Osteocyte (in vitro differentiated cells): ENCODE data around the gene PARPBP. TPM values are rescaled to one million over a fixed set of nuclear protein-coding genes. Genes with fewer than 3 reads are reported as not detected.

Experiments
- DNase-seq: peaks from one replicate; pipeline ENCODE4 v3.0.0; 2021; ENCODE audit warnings: mixed read lengths; ENCODE audit not compliant: unreplicated experiment; ENCODE audit errors: extremely low spot score
- H3K27ac Mint-ChIP-seq: one replicate; pipeline ENCODE4 v1.8.0; 2021; ENCODE audit warnings: mild to moderate bottlenecking, mixed read lengths; ENCODE audit not compliant: unreplicated experiment
- H3K27me3 Mint-ChIP-seq: one replicate; pipeline ENCODE4 v1.8.0; 2021; ENCODE audit warnings: mixed read lengths; ENCODE audit not compliant: unreplicated experiment
- H3K36me3 Mint-ChIP-seq: one replicate; pipeline ENCODE4 v1.8.0; 2021; ENCODE audit warnings: mixed read lengths; ENCODE audit not compliant: unreplicated experiment
- H3K4me1 Mint-ChIP-seq: one replicate; pipeline ENCODE4 v1.8.0; 2021; ENCODE audit warnings: mixed read lengths; ENCODE audit not compliant: unreplicated experiment
- H3K4me3 Mint-ChIP-seq: one replicate; pipeline ENCODE4 v1.8.0; 2021; ENCODE audit warnings: mild to moderate bottlenecking, moderate library complexity, mixed read lengths; ENCODE audit not compliant: unreplicated experiment
- H3K9me3 Mint-ChIP-seq: one replicate; pipeline ENCODE4 v1.8.0; 2021; ENCODE audit warnings: mixed read lengths; ENCODE audit not compliant: unreplicated experiment
- CTCF ChIP-seq: fragments of 200-600 bp; sonication (generic); IDR thresholded peaks from 2 replicates; pipeline ENCODE4 v1.5.0; 2021; ENCODE audit warnings: antibody characterized with exemption, mild to moderate bottlenecking, moderate library complexity
- total RNA-seq: library from RNA; stranded (reverse); gene quantifications from 2 replicates; pipeline ENCODE4 v1.2.1, GENCODE V29; 2021

The PARPBP gene
- total RNA-seq, 1 donor from 2014 or later: 5.1 TPM

GRCh38 chr12:102095677-102096263 is 24.2 kb upstream of the PARPBP start:
- no peak for DNase-seq
- peak; percentile 75 for TF ChIP-seq CTCF
- Mint-ChIP-seq H3K27ac (no peak overlapping the region), H3K4me1 (peaks cover 17% of the 10 kb centered on the region), H3K9me3 (no peaks in the 10 kb centered on the region), H3K4me3 (no peak overlapping the region), H3K27me3 (no peaks in the 10 kb centered on the region), H3K36me3 (peaks cover 12% of the 10 kb centered on the region)

GRCh38 chr12:102096855-102097254 is 23.1 kb upstream of the PARPBP start:
- Mint-ChIP-seq H3K27me3 (no peaks in the 10 kb centered on the region), H3K9me3 (no peaks in the 10 kb centered on the region), H3K4me3 (no peak overlapping the region), H3K27ac (no peak overlapping the region), H3K4me1 (peaks cover 17% of the 10 kb centered on the region), H3K36me3 (peaks cover 12% of the 10 kb centered on the region)
- DNase-seq: no peak
- no peak for TF ChIP-seq CTCF

GRCh38 chr12:102106905-102107304 is 13.1 kb upstream of the PARPBP start:
- Mint-ChIP-seq H3K4me1 (no peaks in the 10 kb centered on the region), H3K9me3 (peaks cover 7% of the 10 kb centered on the region), H3K27me3 (no peaks in the 10 kb centered on the region), H3K4me3 (no peak overlapping the region), H3K36me3 (peaks cover 77% of the 10 kb centered on the region), H3K27ac (no peak overlapping the region)
- no peak for DNase-seq
- TF ChIP-seq CTCF: no peak

- H3K27me3 Mint-ChIP-seq: no peaks in the 10 kb centered on the region
- H3K36me3 Mint-ChIP-seq: peaks cover 71% of the 10 kb centered on the region
- TF ChIP-seq CTCF: no peak
- H3K4me1 Mint-ChIP-seq: no peaks in the 10 kb centered on the region
- no peak for DNase-seq
- H3K9me3 Mint-ChIP-seq: peaks cover 7% of the 10 kb centered on the region
- no peak overlapping the region for H3K4me3 Mint-ChIP-seq
- no peak overlapping the region for H3K27ac Mint-ChIP-seq
These were observed 12.0 kb upstream of the PARPBP start for GRCh38 chr12:102107970-102108369.

- Mint-ChIP-seq H3K27ac (no peak overlapping the region), H3K27me3 (no peaks in the 10 kb centered on the region), H3K36me3 (peaks cover 51% of the 10 kb centered on the region), H3K9me3 (no peaks in the 10 kb centered on the region), H3K4me3 (no peak overlapping the region), H3K4me1 (no peaks in the 10 kb centered on the region)
- DNase-seq: no peak
- no peak for TF ChIP-seq CTCF
These were observed 9.2 kb upstream of the PARPBP start for GRCh38 chr12:102110782-102111181.
